Measurements from ENCODE around the gene SLC48A1.
"Not testable (repeated sequence)": the region's sequence is repeated elsewhere in the genome, so short reads cannot be mapped to it uniquely, and the experiment has no call there.

Gene SLC48A1

GRCh38 chr12:47807338-47807737 is 34.3 kb downstream of the SLC48A1 start:
- TF ChIP-seq CTCF (IDR thresholded peaks at IDR 0.05; ENCODE audit: control insufficient read depth, insufficient read depth, low read depth, low read length, missing control alignments) = no peak
- H3K4me3 ChIP-seq (ENCODE audit: control insufficient read depth, low read depth, low read length) = no peak overlapping the region
- DNase-seq (ENCODE audit: low read depth) = no peak

- no peak overlapping the region for H3K4me3 ChIP-seq (ENCODE audit: control insufficient read depth, low read depth, low read length)
- DNase-seq (ENCODE audit: low read depth) = no peak
These were observed 35.0 kb downstream of the SLC48A1 start for GRCh38 chr12:47808050-47808449.

GRCh38 chr12:47808574-47809365 is 35.7 kb downstream of the SLC48A1 start:
- no peak for TF ChIP-seq CTCF (IDR thresholded peaks at IDR 0.05; ENCODE audit: control insufficient read depth, insufficient read depth, low read depth, low read length, missing control alignments)
- DNase-seq (ENCODE audit: low read depth) = no peak
- no peak overlapping the region for H3K4me3 ChIP-seq (ENCODE audit: control insufficient read depth, low read depth, low read length)

More at GRCh38 chr12:47808050-47808449, 35.0 kb downstream of the SLC48A1 start:
- no peak for TF ChIP-seq CTCF (IDR thresholded peaks at IDR 0.05; ENCODE audit: control insufficient read depth, insufficient read depth, low read depth, low read length, missing control alignments)

- H3K4me3 ChIP-seq (ENCODE audit: control insufficient read depth, low read depth, low read length); DNase-seq (ENCODE audit: low read depth): not testable (repeated sequence)
These were observed 36.5 kb downstream of the SLC48A1 start for GRCh38 chr12:47809518-47809917.

GRCh38 chr12:47811072-47811396 is 38.0 kb downstream of the SLC48A1 start:
- no peak for DNase-seq (ENCODE audit: low read depth)
- H3K4me3 ChIP-seq (ENCODE audit: control insufficient read depth, low read depth, low read length) = no peak overlapping the region
- no peak for TF ChIP-seq CTCF (IDR thresholded peaks at IDR 0.05; ENCODE audit: control insufficient read depth, insufficient read depth, low read depth, low read length, missing control alignments)

- peak; percentile 62 for DNase-seq (ENCODE audit: low read depth)
- no peak overlapping the region for H3K4me3 ChIP-seq (ENCODE audit: control insufficient read depth, low read depth, low read length)
- no peak for TF ChIP-seq CTCF (IDR thresholded peaks at IDR 0.05; ENCODE audit: control insufficient read depth, insufficient read depth, low read depth, low read length, missing control alignments)
These were observed 38.8 kb downstream of the SLC48A1 start for GRCh38 chr12:47811581-47812484.
